Measurements from ENCODE around the gene ITGBL1.

ITGBL1 gene

GRCh38 chr13:101429733-101430132, 22.7 kb upstream of the ITGBL1 start:
- TF ChIP-seq, protein P1, sequence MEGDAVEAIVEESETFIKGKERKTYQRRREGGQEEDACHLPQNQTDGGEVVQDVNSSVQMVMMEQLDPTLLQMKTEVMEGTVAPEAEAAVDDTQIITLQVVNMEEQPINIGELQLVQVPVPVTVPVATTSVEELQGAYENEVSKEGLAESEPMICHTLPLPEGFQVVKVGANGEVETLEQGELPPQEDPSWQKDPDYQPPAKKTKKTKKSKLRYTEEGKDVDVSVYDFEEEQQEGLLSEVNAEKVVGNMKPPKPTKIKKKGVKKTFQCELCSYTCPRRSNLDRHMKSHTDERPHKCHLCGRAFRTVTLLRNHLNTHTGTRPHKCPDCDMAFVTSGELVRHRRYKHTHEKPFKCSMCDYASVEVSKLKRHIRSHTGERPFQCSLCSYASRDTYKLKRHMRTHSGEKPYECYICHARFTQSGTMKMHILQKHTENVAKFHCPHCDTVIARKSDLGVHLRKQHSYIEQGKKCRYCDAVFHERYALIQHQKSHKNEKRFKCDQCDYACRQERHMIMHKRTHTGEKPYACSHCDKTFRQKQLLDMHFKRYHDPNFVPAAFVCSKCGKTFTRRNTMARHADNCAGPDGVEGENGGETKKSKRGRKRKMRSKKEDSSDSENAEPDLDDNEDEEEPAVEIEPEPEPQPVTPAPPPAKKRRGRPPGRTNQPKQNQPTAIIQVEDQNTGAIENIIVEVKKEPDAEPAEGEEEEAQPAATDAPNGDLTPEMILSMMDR (IDR thresholded peaks at IDR 0.05; ENCODE audit: low read depth, low read length): no peak
- H3K4me3 ChIP-seq (ENCODE audit: low read depth, low read length): no peak overlapping the region

DNA sequence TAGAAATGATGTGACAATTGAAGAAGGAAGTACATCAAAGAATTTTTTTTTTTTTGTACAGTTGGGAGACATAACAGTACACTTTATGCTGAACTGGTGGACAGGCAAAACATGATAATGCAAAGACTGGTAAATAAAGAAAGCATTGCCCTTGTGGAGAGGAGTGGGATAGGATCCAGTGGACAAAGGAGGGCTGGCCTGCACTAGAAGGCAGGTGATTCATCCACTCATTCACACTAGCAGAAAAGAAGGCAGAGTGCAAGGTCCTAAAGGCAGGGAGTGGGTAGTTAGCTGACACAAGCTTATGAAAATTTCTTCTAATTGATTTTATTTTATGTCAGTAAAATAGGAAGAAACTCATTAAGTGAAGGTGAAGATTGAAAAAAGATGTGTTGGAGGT, 18.6 kb upstream of the ITGBL1 start:
- TF ChIP-seq, protein P1 (IDR thresholded peaks at IDR 0.05; ENCODE audit: low read depth, low read length): no peak
- no peak overlapping the region for H3K4me3 ChIP-seq (ENCODE audit: low read depth, low read length)

DNA sequence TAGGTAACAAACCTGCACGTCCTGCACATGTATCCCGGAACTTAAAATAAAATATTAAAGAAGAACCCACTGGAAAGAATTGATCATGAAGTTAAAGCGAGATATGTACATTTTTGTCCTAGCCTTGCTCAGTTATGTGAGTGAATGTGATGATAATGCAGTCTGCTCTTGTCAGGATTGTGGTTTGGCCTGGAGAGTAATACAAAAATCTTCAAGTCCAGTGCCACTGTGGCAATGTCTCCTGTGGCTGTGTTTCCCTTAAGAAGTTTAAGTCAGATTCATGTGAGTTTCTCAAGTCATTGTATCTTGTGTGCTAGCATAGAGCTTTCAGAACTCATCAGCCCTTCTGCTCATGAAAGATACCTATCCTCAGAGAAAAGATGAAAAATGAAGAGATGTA, 18.0 kb upstream of the ITGBL1 start:
- no peak overlapping the region for H3K4me3 ChIP-seq (ENCODE audit: low read depth, low read length)
- TF ChIP-seq, protein P1 (IDR thresholded peaks at IDR 0.05; ENCODE audit: low read depth, low read length): no peak

- no peak overlapping the region for H3K4me3 ChIP-seq (ENCODE audit: low read depth, low read length)
- TF ChIP-seq, protein P1 (IDR thresholded peaks at IDR 0.05; ENCODE audit: low read depth, low read length): no peak
These were observed 4.6 kb upstream of the ITGBL1 start for GRCh38 chr13:101447852-101448251.

- H3K4me3 ChIP-seq (ENCODE audit: low read depth, low read length): no peak overlapping the region
- TF ChIP-seq, protein P1 (IDR thresholded peaks at IDR 0.05; ENCODE audit: low read depth, low read length): no peak
These were observed 2.4 kb upstream of the ITGBL1 start for GRCh38 chr13:101449790-101450748.

- H3K4me3 ChIP-seq (ENCODE audit: low read depth, low read length): no peak overlapping the region
- TF ChIP-seq, protein P1 (IDR thresholded peaks at IDR 0.05; ENCODE audit: low read depth, low read length): no peak
These were observed 1.7 kb upstream of the ITGBL1 start for GRCh38 chr13:101450749-101451130.

DNA sequence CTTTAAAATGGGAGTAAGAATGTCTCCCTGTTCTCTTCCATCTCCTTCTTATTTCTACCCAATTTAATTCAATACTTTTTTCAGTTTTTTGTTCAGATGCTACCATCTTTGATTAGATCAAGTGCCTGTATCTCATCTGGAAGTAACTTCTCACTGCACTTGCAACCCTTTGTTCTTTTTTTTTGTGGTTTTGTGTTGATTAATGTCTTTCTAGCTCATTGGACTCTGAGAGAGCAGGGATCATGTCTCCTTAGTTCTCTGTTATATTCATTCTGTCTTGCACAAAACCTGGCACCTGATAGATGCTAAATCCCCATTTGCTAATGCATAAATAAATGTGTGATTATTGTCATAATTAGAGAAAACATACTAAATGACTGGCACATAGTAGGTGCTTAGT, 834 bp upstream of the ITGBL1 start:
- peak overlapping the region; percentile 76; the same call in 1 of the 2 replicates for H3K4me3 ChIP-seq (ENCODE audit: low read depth, low read length)
- TF ChIP-seq, protein P1 (IDR thresholded peaks at IDR 0.05; ENCODE audit: low read depth, low read length): no peak
